GM20000 (cell line): ENCODE results near the gene XPR1.

Experiments
- DNase-seq: peaks from one replicate; pipeline ENCODE4 v3.0.0; 2012; ENCODE audit warnings: low spot score
- TF ChIP-seq, protein P1 (sequence below): IDR thresholded peaks from 2 replicates; pipeline ENCODE4 v1.5.1; 2012; ENCODE audit warnings: mild to moderate bottlenecking, control low read depth; ENCODE audit errors: extremely low read depth, missing control alignments

Gene XPR1

DNA sequence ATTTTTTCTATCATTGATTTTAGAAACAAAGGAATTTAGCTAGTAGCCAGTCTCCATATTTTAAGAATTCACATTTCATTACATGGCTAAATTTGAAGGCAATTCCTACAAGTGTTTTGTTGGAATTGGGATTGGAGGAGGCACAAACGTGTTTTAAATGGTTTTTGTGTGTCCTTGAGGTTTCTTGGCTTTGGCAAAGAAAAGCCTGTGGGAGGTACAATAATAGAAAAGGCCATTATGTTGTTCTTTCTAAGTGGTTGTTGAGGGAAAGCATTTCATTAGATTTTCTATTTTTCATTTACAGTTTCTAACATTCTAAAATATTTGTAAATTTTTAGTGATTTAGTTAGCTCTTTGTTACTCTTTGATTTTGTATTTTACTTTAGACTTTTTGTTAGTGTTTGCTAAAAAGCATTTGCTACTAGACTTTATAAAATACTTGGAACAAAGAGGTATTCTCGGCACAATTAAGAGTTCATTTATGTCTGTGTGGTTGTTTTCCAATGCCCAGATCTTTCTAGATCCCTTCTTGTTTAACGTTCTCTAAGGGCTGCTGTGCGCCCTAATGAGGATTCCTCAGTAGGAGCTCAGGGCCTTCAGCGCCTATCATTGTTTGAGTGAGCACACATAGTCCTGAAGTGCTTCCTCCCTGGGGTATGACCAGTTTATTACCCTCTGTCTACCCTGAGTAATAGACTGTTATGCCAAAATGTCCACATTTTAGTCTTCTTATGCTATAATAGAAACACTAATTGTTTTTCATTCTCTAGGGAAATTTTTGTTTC is 210.9 kb downstream of the XPR1 start:
- TF ChIP-seq, protein P1, sequence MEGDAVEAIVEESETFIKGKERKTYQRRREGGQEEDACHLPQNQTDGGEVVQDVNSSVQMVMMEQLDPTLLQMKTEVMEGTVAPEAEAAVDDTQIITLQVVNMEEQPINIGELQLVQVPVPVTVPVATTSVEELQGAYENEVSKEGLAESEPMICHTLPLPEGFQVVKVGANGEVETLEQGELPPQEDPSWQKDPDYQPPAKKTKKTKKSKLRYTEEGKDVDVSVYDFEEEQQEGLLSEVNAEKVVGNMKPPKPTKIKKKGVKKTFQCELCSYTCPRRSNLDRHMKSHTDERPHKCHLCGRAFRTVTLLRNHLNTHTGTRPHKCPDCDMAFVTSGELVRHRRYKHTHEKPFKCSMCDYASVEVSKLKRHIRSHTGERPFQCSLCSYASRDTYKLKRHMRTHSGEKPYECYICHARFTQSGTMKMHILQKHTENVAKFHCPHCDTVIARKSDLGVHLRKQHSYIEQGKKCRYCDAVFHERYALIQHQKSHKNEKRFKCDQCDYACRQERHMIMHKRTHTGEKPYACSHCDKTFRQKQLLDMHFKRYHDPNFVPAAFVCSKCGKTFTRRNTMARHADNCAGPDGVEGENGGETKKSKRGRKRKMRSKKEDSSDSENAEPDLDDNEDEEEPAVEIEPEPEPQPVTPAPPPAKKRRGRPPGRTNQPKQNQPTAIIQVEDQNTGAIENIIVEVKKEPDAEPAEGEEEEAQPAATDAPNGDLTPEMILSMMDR, result no peak
- no peak for DNase-seq

DNA sequence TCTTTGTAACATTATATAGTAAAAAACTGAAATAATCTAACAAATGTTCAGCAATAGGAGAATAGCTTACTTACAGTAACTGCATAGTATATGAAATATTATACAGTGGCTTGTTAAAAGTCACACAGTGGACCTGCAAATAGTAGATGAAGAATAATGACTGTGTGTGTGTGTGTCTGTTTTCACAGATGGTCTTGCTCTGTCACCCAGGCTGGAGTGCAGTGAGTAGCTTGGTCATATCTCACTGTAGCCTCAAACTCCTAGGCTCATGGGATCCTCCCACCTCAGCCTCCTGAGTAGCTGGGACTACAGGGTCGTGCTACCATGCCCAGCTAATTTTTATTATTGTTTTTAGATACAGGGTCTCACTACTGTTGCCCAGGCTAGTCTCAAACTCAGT is 213.5 kb downstream of the XPR1 start:
- TF ChIP-seq, protein P1, result no peak
- no peak for DNase-seq

DNA sequence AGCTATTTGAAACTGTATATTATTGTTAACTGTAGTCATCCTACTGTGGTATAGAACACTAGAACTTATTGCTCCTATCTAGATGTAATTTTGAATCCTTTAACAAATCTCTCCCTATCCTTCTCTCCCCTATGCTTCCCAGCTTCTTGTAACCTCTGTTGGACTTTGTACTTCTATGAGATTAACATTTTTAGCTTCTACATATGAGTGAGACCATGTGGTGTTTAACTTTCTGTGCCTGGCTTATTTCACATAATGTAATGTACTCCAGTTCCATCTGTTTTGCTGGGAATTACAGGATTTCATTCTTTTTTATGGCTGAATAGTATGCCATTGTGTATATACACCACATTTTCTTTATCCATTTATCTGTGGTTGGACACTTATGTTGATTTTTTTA is 216.4 kb downstream of the XPR1 start:
- no peak for DNase-seq
- TF ChIP-seq, protein P1, result no peak

DNA sequence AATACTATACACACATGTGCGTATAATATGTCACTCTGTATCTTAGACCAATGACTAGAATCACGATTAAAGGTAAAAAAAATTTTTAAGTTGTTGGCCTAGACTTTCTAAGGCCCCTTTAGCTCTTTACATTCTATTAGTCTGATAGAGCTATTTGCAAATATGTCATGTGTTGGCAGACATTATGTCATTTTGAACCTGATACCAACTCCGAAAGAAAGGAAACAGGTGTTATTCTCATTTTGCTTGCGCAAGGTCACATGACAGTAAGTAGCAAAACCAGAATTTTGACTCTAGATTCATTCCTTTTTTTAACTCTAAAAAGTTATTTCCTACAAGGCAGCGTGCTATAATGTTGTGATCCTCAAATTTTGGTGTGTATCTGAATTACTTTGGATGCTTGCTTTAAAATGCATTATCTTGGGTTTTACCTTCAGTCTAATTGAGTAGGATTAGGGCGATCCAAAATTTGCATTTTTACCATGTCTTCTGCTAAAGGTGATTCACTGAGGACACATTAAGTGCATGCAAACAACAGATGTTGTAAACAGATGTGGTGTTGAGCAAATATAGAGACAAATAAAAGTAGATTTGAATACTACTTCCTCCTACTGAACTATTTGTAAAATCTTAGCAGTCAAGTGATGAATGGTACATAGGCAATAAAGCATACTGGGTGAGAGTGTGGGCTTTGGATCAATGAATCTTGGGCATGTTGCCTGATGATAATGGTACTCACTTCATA is 217.4 kb downstream of the XPR1 start:
- TF ChIP-seq, protein P1, result no peak
- peak; percentile 48 for DNase-seq

DNA sequence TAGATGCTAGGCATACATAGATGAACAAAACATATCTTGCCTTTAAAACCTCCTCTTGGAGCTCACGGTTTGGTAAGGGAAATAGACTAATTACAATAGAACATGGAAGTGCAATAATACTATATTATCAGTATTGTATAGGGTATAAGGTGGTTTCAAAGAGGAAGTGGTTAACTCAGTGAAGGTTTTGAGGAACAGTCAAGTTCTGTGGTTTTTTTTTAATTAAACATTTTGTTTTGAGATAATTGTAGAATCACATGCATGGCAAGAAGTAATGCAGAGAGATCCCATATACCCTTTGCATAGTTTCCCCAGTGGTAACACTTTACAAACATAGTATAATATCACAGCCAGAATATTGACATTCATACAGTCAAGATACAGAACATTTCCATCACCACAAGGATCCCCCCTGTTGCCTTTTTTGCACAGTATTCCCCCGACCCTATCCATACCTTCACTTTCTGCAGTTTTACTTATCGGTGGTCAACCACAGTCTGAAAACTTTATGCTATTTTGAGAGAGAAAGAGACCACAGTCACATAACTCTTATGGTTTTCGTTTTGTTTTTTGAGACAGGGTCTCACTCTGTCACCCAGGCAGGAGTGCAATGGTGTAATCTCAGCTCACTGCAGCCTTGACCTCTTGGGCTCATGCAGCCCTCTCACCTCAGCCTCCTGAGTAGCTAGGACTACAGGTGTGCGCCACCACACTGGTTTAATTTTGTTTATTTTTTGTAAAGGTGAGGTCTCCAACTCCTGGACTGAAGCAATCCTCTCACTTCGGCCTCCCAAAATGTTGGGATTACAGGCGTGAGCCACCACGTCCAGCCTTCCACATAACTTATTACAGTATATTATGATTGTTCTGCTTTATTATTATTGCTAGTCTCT is 220.4 kb downstream of the XPR1 start:
- TF ChIP-seq, protein P1, result no peak
- DNase-seq, result no peak

DNA sequence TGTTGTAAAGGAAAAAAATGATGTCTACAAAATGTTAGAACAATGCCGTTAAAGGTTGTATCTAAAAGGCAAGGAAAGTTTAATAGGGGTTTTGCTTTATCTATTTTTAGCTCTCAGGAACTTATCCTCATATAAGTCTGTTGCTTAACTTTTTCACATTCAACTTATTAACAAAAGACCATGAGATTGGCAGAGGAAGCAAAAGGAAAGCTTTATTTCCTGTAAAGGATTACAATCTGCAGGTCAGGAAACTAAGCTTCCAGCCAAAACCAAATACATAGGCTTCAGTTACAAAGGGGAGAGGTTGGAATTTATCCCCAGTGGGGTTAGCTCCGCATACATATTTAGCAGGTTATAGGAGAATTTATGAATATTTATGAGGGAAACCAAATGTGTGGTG is 222.2 kb downstream of the XPR1 start:
- TF ChIP-seq, protein P1, result no peak
- DNase-seq, result no peak
